SW480 (cell line): ENCODE results near the gene UCP3.

Experiments
- DNase-seq: peaks from one replicate; pipeline ENCODE4 v3.0.0-alpha.2; 2016; ENCODE audit warnings: low spot score

Gene UCP3

DNA sequence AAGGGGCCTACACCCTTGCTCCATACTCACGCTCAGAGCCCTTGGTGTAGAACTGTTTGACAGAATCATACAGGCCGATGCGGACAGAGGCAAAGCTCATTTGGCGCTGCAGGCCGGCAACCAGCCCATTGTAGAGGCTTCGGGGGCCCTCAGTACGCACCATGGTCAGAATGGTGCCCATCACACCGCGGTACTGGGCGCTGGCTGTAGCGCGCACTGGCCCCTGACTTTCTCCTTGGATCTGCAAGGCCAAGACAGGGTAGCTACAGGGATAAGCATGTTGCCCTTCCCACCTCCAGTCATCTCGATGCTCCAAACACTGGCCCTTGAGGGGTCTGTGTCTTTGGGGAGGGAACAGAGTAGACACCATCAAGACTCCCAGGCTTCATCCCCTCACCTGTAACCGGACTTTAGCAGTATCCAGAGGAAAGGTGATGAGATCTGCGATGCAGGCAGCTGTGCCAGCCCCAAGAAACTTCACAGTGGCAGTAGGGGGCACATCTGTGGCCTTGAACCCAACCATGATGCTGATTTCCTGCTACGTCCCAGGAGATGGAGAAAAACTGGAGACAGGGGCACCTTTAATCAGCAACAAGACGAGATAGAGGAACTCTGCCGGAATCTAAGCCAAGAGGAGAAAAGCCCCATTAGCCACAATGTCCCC, 30.9 kb downstream of the UCP3 start:
- DNase-seq: no peak

DNA sequence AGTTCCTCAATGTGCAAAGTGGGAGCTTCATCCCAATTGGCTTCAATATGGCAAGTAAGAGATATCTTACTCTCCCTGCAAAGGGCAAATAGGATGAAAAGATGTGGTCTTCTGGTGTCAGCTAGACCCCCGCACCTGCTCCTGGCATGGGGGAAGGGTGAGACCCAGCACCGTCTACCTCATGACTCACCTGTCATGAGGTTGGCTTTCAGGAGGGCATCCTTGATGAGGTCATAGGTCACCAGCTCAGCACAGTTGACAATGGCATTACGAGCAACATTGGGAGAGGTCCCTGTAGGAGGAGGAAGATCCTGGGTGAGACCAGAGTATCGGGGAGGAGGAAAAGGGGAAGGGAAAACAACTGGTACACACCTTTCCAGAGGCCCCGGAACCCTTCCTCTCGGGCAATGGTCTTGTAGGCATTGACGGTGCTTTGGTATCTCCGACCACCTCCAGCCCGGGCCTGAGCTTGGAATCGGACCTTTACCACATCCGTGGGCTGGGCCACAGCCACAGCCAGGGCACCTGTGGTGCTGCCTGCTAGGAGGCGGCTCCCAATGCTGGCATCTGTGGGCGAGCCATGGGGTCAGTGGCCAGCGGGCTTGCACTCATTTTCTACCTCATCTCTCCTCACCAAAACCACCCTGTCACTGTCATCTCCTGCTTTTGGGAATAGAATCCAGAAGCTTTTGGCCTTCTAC, 32.3 kb downstream of the UCP3 start:
- DNase-seq: no peak

DNA sequence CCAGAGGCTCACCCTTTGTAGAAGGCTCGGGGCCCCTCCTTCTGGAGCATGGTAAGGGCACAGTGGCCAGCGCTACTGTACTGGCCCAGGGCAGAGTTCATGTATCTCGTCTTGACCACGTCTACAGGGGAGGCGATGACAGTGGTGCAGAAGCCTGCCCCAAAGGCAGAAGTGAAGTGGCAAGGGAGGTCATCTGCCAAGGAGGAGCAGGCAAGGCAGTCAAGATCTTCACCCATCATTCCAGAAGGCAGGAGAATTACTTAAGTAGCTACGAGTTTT, 33.5 kb downstream of the UCP3 start:
- DNase-seq: no peak

DNA sequence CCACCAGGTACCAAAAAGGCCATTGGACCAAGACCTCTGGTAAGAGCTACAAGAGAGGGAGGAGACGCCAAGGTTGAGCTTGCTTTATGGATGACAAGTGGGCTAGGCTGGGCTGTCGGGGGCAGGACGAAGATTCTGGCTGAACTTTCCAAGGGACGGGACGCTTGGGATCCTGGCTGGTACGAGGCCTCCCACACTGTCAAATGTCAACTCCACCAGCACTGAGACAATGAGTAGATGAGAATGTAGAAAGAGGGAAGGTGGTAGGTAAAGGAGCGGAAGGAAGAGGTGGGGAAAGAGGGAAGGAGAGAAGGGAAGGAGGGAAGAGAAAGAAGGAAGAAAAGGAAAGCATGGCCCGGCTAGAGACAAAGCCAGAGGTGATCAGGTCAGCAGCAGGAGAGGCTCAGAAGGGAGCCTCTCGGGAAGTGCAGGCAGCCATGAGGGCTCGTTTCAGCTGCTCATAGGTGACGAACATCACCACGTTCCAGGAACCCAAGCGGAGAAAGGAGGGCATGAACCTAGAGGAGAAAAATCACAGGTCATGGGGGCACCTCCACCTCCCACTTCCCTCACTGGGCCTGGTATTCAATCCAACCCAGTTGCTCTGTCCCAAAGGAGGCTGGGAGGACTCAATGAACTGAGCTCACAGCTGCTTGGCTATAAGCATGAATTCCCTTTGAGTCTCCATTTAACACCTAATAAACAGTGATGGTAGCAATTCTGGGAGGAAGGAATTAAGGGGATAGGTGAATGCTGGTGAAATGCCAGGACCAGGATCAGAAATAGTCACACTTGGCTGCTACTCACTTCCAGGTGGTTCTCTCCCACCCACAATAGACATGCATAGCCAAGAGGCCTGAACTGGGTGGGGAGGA, 34.0 kb downstream of the UCP3 start:
- no peak for DNase-seq

DNA sequence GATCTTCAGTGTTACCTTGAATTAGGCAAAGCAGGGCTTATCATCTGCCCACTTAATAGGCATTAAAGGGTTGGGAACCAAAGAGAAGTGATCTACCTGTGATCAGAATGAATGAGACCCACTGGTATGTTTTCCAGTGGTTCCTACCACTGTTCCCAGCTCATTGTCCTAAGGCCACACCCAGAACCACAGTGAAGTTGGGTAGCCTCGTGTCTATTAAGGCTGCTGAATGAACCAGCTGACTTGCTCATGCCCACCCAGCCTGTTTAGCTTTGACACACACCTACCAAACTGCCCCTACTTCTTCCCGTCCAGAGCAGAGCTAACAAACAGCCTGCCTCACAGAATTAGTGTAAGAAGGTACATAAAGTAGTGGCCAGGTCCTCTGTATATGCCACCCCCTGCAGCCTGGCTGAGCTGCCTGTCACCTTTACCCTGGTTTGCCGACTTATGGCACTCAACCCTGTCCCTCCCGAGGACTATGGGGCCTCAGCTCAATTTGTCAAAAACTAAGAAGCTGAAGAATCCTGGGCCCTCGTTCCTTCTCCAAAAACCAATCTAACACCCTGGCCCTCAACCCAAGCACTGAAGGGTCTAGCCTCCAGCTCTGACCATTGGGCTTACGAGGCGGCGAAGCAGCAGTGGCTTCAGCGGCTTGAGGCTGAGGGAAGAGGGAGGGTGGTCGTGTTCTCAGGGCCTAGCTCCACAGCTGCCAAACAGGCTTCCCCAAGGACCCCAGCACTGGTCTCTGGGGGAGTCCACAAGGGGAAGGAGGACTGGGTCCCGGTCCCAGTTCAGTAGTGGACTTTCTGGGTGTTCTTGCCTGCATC, 36.0 kb downstream of the UCP3 start:
- peak; percentile 60 for DNase-seq

DNA sequence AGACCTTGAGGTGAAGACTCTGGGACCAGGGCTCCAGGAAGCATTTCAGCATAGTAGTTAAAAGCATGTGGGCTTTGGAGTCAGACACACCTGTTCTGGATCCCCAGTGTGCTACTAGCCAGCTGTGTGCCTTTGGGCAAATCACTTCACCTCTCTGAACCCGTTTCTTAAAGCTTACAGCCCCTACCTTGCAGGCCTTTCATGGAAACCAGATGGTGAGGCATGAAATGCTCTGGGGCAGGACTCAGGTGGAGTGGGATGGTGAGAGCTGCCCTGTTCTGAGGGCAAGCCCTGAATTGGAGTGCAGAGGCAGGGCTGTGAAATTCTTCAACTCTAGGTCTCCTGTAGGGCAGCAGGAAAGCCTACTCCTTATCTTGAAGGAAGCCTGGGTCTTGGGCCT, 36.7 kb downstream of the UCP3 start:
- DNase-seq: no peak

DNA sequence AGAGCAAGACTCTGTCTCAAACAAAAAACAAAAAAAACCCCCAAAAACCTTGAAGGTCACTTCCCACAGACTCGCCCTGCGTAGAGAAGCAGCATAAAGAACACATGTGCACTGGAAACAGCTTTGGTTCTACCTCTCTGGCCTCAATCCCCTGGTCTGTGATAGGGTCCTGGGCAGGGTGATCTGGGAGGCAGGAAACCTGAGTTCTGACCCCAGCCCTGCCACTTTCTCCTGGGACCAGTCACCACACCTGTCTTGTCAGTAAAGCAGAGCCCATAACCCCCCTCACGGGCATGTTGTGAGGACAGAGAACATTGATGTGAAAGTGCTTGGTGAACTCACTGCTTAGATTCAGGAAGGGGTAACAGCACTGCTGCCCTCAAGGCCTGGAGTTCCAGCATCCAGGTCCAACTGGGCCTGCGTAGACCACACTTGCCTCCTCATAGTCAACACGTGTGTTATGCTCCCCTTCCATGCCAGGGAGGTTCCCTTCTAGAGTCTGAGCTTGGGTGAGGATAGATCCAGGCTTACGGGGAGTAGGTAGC, 37.6 kb downstream of the UCP3 start:
- no peak for DNase-seq

DNA sequence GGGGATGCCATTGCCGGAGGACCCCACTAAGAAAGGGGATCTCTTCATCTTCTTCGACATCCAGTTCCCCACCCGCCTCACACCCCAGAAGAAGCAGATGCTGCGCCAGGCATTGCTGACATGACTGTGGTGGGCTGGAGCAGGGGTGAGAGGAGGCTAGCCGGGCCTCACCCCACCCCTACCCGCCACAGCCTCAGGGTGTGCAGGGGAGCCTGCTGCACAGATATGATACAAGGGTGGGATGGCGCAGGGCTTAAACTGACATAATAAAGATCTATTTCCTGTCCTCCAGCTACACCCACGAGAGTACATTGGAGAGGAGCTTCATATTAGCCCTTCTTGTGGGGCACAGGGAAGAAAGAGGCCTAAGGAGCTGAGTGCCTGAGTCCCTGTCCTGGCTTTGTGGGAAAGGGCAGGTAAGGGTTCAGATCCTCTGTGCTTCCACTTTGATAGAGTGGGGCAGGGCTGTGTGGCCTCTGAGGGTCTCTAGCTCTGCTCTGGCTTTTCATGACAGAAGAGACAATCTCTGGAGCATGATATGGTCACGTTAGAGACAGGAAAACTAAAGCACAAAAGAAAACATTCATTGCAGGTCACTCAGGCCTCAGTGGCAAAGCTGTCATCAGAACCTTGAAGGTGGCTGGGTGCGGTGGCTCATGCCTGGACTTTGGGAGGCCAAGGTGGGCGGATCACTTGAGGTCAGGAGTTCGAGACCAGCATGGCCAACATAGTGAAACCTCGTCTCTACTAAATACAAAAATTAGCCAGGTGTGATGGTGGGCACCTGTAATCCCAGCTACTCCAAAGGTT, 38.7 kb downstream of the UCP3 start:
- DNase-seq: no peak

DNA sequence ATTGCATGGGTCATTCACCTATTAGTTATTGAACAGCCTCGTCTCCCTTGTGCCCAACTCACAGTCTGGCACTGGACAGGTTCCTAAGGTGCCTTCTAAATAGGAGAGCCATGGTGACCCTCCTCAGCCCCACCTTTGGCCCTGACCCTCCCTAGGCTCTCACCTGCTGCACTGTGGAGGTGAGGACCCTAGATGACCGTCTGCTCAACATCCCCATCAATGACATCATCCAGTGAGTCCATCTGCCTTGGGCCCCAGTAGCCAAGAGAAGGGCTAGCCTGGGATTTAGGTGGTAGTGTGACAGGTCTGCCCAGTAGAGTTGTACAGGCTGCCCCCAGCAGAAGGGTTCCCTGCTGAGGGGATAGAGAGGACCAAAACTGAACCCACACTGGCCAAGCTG, 39.8 kb downstream of the UCP3 start:
- no peak for DNase-seq

DNA sequence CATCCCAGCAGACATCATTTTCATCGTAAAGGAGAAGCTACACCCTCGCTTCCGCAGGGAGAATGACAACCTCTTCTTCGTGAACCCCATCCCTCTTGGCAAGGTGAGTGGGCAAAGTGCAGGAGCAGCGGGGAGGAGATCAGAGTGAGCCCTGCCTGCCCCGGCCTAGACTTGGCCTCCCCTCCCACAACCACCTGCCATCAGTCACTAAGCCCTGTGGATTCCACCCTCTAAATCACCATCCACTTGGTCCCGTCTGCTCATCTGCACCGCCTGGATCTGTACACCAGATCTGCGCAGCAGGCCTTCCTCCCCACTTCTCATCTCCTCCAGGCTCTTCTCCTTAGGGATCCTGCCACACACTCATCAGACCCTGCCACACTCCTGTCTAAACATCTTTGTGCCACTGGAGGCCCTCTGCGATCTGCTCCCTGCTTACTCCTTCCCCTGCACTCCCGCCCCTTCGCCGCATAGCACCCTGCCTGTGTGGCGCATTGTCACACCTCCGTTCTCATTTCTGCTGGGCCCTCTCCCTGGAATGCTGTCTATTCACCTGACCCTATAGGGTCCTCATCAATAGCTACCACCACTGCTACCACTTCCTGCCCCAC, 40.4 kb downstream of the UCP3 start:
- no peak for DNase-seq

DNA sequence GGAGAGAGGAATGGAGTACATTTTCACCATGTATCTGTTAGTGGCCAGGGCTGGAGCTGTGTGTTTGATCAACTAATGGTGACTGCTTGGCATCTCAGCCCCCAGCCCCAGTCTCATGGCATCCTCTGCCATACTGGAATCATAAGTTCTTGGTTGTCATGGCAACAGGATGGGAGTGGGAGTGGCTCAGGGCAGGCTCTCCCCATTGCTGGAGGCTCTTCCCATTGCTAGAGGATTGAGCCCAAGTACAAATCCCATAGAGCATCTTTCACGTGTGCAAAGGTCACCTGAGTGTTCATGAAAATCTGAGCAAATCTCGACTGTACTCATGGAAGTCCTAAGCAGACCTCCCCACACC, 43.1 kb downstream of the UCP3 start:
- no peak for DNase-seq

DNA sequence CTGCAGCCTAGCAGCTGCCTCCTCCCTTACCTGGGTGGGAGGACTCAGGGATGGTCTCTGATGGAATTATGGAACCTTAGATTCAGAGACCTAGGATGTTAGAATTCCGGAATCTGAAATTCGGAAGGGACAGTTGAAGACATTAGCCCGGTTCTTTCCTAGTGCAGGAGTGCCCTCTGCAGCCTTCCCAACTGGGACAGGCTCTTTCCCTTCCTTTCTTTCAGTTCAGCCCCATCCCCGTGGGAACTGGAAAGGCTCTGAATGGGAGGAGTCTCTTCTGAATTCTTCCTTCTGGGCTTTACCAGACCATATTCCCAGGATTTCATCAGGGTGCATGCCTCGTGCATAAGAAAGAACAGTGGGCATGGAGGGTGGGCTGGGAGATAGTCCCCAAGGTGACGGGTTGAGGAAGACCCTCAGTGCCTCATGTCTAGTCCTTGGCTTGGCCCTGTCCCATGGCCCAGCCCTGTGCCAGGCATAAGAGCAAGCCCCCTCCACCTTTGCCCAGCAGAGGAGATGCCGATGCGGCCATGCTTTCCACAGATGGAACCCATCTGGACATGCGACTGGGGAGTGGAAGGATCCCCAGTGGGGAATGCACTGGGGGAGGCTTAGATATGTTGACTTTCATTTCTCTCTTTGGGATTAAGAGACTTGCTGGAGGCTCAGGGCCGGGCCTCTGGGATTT, 43.7 kb downstream of the UCP3 start:
- no peak for DNase-seq

DNA sequence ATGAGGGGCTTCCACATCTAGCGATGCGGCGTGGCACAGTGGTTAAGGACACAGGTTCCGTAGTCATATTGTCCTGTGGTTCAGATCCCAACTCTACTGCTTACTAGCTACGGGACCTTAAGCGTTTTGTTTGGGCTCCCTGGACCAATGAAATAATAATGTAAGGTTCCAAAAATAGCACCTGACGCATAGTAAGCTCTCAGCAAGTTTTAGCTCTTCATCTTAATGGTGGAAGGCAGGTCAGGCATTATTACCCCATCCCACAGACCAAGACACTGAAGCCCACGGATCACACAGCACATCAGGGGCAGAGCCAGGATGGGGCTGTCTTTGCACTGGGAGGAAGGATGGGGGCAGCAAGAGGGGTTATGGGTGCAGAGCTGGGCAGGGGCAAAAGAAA, 45.0 kb downstream of the UCP3 start:
- no peak for DNase-seq

DNA sequence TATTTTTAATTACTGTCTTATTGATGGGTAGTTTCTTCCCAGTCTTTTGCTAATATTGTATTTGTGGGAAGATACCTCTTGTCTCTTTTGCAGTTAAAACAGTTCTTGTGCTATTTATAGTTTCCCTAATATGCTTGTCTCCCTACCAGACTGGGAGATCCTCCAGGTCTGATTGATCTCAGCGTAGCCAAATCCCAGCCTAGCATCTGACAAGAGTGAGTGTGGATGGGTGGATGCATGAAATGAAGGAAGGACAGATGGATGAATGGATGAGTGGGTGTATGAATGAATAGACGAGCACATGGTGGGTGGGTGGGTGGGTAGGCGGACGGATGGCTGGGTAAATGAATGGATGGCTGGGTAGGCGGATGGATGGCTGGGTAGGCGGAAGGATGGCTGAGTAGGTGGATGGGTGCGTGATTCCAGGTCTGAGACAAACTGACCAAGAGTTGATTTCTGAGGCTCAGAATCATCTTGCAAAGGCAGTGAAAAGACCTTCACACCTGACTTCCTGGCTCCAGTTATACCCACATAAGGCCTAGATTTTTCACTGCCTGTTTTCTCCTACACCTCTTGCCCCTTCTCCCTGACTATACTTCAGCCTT, 46.7 kb downstream of the UCP3 start:
- no peak for DNase-seq

DNA sequence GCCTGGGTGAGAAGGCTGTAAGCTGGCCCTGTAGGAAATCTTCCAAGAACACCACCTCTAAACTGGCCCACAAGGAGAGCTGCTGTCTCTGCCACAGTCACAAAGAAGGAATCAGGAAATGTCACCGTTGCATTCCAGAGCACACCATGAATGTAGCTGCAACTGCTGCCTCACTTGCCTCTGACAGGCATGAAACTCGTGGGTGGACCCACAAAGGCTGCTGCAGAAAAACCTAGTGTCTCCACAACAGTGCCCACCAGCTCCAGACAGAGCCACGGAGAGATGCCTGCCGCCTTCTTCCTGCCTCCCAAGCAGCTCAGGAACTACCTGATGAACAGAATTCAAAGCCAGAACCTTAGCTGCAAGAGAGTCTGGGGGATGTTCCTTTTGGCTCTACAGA, 47.6 kb downstream of the UCP3 start:
- no peak for DNase-seq

DNA sequence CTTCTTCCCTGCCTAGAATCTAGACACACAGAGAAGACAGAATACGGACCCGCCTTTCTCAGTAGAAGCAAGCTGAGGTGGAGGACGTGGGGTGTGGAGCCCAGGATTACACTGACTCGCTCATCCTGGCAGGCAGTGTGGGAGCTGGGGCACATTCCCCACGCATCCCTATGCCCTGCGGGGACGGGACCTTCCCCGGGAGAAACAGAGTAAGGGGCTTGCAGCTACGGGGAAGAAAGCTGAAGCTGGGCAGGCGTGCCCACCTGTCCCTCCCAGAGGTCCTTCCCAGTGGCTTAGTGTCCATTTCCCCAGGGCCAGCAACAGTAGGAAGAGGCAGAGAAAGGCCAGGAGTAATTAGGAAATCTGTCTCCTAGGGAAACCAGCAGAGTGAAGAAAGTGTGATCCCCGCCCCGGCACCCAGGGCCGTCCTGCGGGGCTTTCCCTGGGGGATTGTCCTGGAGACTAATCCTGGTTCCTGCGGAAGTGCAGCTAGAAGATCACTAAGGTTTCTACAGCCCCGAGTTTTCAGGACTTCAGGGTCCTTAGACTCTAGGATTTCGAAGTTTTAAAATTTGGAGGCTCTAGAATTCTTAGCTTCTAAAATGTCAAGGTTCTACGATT, 50.3 kb downstream of the UCP3 start:
- DNase-seq: no peak

DNA sequence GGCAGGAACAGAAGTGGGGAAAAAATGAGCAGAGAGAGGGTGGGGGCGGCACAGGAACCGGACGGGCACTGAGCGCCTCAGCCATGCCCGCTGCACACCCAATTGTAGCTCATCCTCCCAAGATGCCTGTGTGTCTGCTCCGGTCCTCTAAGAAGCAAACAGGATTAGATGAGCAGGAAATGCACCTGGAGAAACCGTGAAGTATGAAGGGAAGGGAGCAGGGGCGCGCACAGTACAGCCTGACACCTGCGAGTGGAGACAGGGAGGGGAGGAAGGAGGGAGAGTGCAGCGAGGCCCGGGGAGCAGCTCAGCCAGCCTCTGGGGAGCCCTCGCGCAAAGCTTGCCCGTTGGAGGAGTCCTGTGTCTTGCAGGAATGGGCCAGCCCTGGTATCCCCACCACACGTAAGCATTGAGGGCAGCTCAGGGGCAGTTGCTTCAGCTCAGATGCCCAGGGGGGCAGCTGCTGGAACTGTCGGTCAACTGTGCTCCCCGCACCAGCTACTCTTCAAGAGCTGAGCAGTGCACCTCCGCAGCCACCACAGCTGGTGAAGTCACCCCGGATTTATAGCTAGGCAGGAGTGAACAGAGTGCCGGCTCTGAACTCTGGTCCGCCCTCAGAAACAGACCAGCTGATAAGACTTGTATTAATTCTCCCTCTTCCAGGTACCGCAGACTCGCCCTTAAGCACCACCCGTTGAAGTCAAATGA, 51.1 kb downstream of the UCP3 start:
- no peak for DNase-seq

DNA sequence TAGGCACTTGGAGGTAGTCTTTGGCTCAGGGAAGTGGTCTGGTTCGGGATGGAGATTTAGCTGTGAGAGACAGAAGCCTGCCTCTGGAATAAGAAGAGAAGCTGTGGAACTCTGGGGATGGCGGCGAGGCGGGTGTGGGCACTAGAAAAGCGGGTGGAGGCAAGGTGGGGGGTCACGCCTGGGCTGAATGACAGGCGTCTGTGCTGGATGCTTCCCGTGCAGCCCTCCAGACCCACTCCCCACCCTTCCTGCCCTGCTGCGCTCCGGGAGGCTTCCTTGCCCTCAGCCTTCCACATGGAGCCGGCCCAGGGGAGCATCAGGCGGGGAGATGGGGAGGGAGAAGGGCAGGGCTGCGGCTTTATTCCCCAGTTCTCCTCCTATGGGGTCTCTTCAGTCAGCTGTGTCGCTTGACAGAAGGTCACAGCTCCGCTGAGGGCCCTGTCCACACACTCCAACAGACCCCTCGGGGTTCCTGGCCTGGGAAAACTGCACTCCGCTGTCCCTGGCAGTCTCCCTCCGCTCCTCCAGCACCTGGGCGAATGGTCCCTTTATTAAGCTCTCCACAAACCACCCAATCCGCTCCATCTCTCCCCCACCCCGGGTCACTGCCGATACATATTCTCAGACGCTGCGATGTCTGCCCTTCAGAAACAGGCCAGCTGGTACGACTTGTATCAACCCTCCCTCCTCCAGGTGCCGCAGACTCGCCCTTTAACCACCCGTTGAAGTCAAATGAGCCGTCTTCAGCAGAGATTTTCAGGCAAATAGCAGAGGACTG, 51.8 kb downstream of the UCP3 start:
- no peak for DNase-seq
